ENCODE data around the gene THPO. TPM values are rescaled to one million over a fixed set of nuclear protein-coding genes. Genes with fewer than 3 reads are reported as not detected.

THPO gene
- total and polyA plus RNA-seq, 4 donors = 3.9 to 14.4 (median 8.9) TPM

- 89% methylated on average over 8 of the region's 8 CpGs for WGBS
- no peak for DNase-seq (ENCODE audit: low spot score)
- no peak overlapping the region for H3K9ac ChIP-seq (ENCODE audit: low read depth in 1 of 2, low read length in 2 of 2)
Observed at GRCh38 chr3:184388164-184388935, 10.3 kb upstream of the THPO start.

DNA sequence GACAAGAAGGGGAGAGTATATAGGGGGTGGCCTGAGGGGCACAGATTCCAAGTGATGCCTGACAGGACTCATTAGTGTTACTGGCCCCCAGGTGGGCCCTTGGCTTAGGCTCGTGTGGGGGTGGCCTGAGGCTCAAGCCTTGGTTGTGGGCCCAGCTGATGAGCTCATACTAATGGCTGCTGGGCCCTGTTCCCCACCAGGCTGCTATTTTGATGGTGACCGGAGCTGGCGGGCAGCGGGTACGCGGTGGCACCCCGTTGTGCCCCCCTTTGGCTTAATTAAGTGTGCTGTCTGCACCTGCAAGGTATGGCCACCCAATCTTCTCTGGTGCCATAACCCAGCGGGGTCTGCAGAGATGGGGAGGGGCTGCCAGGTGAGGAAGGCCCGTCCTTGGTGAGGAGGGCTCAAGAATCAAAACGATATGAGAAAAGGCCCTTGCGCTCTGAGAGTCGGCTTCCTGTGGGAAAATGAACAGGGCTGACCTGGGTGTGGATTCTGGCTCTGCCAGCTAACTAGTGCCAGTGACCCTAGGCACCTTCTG is 9.2 kb upstream of the THPO start:
- H3K9me3 ChIP-seq (ENCODE audit: control insufficient read depth in 4 of 4, low read length in 3 of 4) = no peaks in the 10 kb centered on the region
- TF ChIP-seq EGR1 (IDR thresholded peaks at IDR 0.05; ENCODE audit: low read depth in 2 of 2) (no peak), ZBTB33 (IDR thresholded peaks at IDR 0.05) (no peak), HNF4A (conservative IDR thresholded peaks at IDR 0.05) (no peak)
- TF ChIP-seq, protein P1, sequence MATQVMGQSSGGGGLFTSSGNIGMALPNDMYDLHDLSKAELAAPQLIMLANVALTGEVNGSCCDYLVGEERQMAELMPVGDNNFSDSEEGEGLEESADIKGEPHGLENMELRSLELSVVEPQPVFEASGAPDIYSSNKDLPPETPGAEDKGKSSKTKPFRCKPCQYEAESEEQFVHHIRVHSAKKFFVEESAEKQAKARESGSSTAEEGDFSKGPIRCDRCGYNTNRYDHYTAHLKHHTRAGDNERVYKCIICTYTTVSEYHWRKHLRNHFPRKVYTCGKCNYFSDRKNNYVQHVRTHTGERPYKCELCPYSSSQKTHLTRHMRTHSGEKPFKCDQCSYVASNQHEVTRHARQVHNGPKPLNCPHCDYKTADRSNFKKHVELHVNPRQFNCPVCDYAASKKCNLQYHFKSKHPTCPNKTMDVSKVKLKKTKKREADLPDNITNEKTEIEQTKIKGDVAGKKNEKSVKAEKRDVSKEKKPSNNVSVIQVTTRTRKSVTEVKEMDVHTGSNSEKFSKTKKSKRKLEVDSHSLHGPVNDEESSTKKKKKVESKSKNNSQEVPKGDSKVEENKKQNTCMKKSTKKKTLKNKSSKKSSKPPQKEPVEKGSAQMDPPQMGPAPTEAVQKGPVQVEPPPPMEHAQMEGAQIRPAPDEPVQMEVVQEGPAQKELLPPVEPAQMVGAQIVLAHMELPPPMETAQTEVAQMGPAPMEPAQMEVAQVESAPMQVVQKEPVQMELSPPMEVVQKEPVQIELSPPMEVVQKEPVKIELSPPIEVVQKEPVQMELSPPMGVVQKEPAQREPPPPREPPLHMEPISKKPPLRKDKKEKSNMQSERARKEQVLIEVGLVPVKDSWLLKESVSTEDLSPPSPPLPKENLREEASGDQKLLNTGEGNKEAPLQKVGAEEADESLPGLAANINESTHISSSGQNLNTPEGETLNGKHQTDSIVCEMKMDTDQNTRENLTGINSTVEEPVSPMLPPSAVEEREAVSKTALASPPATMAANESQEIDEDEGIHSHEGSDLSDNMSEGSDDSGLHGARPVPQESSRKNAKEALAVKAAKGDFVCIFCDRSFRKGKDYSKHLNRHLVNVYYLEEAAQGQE (IDR thresholded peaks at IDR 0.05) = no peak
- no peak overlapping the region for H3K4me3 ChIP-seq (ENCODE audit: low read depth in 1 of 3, low read length in 3 of 3)
- no peaks in the 10 kb centered on the region for H3K4me1 ChIP-seq (ENCODE audit: control insufficient read depth in 4 of 4, insufficient read depth in 4 of 4, low read length in 3 of 4)
- no peak overlapping the region for H3K9ac ChIP-seq (ENCODE audit: low read depth in 1 of 2, low read length in 2 of 2)
- no peak for DNase-seq (ENCODE audit: low spot score)
- WGBS = 94% methylated on average over 12 of the region's 12 CpGs
- no peak overlapping the region for H3K27ac ChIP-seq (ENCODE audit: low read depth in 1 of 2, low read length in 2 of 2)
- H3K27me3 ChIP-seq (ENCODE audit: control insufficient read depth in 4 of 4, insufficient read depth in 4 of 4, low read length in 3 of 4) = no peaks in the 10 kb centered on the region
- peaks cover 18 to 57% (median 25%) of the 10 kb centered on the region in 4 donors for H3K36me3 ChIP-seq (ENCODE audit: control insufficient read depth in 4 of 4, insufficient read depth in 3 of 4, low read depth in 1 of 4, low read length in 3 of 4)

More at GRCh38 chr3:184388164-184388935, 10.3 kb upstream of the THPO start:
- no peaks in the 10 kb centered on the region for H3K27me3 ChIP-seq (ENCODE audit: control insufficient read depth in 4 of 4, insufficient read depth in 4 of 4, low read length in 3 of 4)
- no peaks in the 10 kb centered on the region for H3K9me3 ChIP-seq (ENCODE audit: control insufficient read depth in 4 of 4, low read length in 3 of 4)
- TF ChIP-seq NR2F2 (IDR thresholded peaks at IDR 0.05) (no peak), HNF4G (IDR thresholded peaks at IDR 0.05) (no peak), RAD21 (IDR thresholded peaks at IDR 0.05) (no peak), RXRA (IDR thresholded peaks at IDR 0.05) (no peak), SP1 (IDR thresholded peaks at IDR 0.05) (no peak), YY1 (IDR thresholded peaks at IDR 0.05) (no peak), TAF1 (conservative IDR thresholded peaks at IDR 0.05) (no peak), ZBTB33 (IDR thresholded peaks at IDR 0.05) (no peak), EGR1 (IDR thresholded peaks at IDR 0.05; ENCODE audit: low read depth in 2 of 2) (no peak), FOXA1 (IDR thresholded peaks at IDR 0.05) (no peak), GABPA (IDR thresholded peaks at IDR 0.05 in 1 of 2, conservative IDR thresholded peaks at IDR 0.05 in 1 of 2) (no peak), JUND (IDR thresholded peaks at IDR 0.05) (no peak), FOXA2 (IDR thresholded peaks at IDR 0.05) (no peak), ATF3 (IDR thresholded peaks at IDR 0.05) (no peak), HNF4A (conservative IDR thresholded peaks at IDR 0.05) (no peak)
- TF ChIP-seq, protein P1 (IDR thresholded peaks at IDR 0.05) = no peak
- TF ChIP-seq, protein P2, sequence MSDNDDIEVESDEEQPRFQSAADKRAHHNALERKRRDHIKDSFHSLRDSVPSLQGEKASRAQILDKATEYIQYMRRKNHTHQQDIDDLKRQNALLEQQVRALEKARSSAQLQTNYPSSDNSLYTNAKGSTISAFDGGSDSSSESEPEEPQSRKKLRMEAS (IDR thresholded peaks at IDR 0.05) = no peak
- H3K36me3 ChIP-seq (ENCODE audit: control insufficient read depth in 4 of 4, insufficient read depth in 3 of 4, low read depth in 1 of 4, low read length in 3 of 4) = peaks cover 13 to 50% (median 25%) of the 10 kb centered on the region in 4 donors
- no peak overlapping the region for H3K27ac ChIP-seq (ENCODE audit: low read depth in 1 of 2, low read length in 2 of 2)
- H3K4me3 ChIP-seq (ENCODE audit: low read depth in 1 of 3, low read length in 3 of 3) = no peak overlapping the region
- no peaks in the 10 kb centered on the region for H3K4me1 ChIP-seq (ENCODE audit: control insufficient read depth in 4 of 4, insufficient read depth in 4 of 4, low read length in 3 of 4)

Data from liver (tissue), 9 donors.